ENCODE results near the gene CDC23.
"Not testable (repeated sequence)": the region's sequence is repeated elsewhere in the genome, so short reads cannot be mapped to it uniquely, and the experiment has no call there.

Gene CDC23, protein sequence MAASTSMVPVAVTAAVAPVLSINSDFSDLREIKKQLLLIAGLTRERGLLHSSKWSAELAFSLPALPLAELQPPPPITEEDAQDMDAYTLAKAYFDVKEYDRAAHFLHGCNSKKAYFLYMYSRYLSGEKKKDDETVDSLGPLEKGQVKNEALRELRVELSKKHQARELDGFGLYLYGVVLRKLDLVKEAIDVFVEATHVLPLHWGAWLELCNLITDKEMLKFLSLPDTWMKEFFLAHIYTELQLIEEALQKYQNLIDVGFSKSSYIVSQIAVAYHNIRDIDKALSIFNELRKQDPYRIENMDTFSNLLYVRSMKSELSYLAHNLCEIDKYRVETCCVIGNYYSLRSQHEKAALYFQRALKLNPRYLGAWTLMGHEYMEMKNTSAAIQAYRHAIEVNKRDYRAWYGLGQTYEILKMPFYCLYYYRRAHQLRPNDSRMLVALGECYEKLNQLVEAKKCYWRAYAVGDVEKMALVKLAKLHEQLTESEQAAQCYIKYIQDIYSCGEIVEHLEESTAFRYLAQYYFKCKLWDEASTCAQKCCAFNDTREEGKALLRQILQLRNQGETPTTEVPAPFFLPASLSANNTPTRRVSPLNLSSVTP

DNA sequence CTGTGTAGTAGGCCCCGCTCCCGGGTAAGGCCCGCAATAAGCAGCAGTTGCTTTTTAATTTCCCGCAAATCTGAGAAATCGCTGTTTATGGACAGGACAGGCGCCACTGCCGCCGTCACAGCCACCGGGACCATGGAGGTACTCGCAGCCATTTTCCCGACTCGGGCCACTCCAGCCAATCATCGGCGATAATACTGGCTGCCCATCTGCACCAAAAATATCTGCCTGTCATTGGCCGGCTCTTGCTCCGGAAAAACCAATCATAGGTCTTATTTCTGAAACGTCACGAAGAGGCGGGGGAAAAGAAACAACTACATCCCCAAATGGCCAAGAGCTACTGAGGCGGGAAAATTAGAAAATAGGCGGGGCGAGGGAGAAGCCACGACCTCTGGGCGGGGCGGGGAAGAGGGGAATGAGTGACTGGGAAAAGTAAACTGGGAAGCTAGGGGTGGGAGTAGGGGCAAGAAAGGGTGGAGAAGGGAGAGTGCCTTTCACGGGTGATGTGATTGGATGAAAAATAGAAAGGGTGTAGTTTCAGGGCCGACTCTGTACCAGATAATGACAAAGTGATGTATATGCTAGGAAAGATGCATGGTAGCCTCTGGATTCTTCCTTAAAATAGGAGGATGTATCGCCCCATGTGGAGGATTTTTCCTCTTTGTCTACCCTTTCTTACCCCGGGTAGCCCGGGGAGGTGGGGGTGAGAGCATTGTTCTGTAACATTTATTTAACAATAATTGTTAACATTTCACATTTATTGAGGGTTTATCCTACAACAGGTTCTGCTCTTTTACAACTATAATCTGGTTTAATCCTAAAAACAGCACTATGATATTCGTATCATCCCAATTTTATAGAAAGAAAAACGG lies at the start of gene CDC23:
Gene CDC23 (minus strand): TSS at position 163 of the 869 bp plus-strand sequence. CDS start 11 bp downstream, at position 152.
- peak; percentile 68 to 78 (median 74) for DNase-seq (ENCODE audit: low read depth in 3 of 3)

DNA sequence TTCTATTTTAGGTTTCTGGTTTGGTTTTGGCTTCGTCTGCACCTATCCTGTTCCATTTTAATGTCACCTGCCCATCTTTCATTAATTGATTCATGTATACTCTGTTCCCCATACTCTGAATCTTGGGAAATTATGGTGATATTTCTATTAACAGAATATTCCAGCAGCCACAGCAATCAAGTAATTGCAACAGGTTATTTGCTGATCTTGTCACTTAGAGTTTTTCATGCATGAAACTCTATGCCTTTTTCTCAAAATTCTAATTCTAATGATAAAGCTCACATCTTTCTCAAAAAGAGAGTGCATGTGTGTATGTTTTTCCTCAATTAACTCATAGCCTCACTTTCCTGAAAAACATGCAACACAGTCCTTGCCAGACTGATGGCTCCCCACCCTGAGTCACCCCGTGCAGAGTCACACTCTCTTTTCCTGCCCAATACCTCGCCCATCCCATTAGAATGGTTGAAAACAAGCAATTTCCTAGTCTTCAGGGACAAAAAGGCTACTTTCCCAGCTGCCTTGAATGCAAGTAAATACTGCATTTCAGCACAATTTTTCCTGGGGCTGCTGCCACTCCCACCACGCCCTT lies 45.7 kb upstream of the CDC23 start:
- no peak for DNase-seq (ENCODE audit: low read depth in 3 of 3)

DNA sequence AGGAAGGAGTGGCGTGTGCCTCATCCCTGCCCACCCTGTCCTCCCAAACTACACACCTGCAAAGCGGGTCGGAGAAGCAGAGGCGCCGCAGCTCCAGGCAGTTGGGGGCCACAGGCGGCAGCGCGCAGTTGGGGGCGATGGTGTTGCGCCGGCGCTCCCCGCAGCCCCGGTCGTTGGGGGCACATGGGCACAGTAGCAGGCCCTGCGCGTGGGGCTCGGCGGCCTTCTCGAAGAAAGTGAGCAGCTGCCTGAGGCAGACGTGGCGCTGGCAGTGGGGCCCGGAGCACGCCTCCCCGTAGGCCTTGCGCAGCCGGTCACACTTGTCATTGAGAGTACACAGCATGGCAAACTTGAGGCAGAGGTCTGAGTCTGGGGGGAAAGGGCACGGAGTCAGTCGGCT lies 44.5 kb upstream of the CDC23 start:
- DNase-seq (ENCODE audit: low read depth in 3 of 3) = no peak

DNA sequence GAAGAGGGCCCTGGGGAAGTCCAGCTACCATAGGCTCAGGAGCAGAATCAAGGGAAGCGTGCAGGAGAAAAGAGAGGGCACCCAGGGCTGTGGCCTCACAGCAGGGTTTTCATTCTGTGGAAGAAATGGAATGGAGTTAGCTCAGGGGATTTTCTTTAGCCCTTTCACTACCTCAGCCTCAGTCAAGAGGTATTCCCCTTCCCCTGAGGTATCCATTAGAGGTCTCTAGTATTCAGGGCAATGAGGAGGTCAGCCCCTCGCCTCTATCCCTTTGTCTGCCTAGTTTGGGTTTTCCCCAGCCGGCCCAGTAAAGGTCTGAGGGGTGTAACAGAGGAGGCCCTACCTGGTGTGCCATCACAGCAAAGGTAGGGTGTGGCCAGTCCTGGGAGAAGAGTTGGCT lies 39.8 kb upstream of the CDC23 start:
- DNase-seq (ENCODE audit: low read depth in 3 of 3) = no peak

DNA sequence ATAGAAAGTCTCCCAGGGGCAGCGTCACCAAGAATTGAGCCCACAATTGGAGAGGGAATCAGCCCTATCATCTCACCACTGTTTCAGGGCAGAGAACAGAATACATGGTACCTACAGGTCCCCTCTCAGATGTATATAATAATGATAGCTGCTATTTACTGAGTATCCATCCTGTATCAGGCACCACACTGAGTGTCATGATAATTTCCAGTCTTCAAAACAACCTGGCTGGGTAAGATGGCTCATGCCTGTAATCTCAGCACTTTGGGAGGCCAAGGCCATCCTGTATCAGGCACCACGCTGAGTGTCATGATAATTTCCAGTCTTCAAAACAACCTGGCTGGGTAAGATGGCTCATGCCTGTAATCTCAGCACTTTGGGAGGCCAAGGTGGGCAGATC lies 34.7 kb upstream of the CDC23 start:
- not testable (repeated sequence) for DNase-seq (ENCODE audit: low read depth in 3 of 3)

DNA sequence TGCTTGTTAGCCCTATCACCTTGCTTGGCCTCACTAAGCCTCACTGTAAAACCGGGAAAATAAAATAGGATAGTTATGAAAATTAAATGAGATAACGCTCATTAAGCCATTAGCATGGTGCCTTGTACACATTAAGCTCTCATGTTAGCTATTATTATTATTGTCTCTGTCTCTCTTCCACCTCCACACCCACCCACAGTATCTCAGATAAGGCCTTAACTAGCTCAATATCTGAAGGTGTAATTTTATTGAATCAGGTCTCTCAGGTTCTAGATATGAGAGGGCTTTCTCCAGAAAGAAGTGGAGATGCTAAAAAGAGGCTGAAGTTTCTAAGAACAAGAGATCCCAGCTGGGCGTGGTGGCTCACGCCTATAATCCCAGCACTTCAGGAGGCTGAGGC lies 33.7 kb upstream of the CDC23 start:
- DNase-seq (ENCODE audit: low read depth in 3 of 3) = no peak

DNA sequence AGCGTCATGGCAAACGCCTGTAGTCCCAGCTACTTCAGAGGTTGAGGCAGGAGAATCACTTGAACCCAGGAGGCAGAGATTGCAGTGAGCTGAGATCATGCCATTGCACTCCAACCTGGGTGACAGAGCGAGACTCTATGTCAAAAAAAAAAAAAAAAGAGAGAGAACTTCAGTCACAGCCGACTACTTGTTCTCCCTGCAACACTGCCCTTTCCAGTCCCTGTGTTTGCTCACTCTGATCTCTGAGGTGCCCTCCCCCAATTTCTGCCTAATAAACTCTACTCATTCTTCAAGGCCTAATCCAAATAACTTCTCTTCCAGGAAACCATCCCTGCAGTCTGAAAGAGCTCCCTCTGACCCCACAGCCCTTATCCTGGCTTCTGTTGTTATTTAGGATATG lies 33.2 kb upstream of the CDC23 start:
- DNase-seq (ENCODE audit: low read depth in 3 of 3) = no peak

DNA sequence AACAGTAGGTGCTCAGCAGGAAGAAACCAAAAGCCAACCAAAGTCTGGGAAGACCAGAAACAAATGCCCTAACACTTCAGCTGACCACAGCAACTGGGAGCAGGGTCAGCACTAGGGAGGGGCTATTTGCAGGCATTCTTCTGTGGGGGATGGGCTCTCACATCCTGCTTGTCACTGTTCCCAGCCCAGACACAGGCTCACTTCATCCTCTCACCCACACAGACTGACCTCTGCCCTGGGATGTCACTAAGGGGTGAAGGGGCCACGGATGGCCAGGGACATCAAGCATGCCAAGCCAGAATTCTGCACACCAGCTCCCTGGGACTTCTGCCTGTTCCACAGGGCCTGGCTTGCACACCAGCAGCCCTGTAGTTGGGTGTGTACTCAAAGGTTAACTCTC lies 32.6 kb upstream of the CDC23 start:
- DNase-seq (ENCODE audit: low read depth in 3 of 3) = no peak

DNA sequence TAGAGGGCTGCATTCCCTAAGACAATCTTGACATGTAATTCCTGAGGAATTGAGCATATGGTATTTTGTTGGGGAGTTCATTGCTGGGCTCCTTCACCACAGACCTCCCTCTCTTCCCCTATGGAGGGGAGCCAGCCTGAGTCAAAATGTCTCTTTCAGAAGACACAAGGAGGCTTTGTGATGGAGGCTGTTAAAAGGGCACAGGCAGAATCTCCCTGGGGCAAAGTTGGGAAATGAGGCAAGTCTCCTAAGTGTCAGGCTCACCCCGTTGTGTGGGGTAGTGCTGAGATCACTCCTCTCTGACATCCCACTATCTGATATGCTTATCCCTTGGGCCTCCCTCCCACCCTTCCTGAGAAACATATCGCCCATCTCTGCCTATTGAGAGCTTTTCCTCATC lies 30.7 kb upstream of the CDC23 start:
- DNase-seq (ENCODE audit: low read depth in 3 of 3) = no peak

DNA sequence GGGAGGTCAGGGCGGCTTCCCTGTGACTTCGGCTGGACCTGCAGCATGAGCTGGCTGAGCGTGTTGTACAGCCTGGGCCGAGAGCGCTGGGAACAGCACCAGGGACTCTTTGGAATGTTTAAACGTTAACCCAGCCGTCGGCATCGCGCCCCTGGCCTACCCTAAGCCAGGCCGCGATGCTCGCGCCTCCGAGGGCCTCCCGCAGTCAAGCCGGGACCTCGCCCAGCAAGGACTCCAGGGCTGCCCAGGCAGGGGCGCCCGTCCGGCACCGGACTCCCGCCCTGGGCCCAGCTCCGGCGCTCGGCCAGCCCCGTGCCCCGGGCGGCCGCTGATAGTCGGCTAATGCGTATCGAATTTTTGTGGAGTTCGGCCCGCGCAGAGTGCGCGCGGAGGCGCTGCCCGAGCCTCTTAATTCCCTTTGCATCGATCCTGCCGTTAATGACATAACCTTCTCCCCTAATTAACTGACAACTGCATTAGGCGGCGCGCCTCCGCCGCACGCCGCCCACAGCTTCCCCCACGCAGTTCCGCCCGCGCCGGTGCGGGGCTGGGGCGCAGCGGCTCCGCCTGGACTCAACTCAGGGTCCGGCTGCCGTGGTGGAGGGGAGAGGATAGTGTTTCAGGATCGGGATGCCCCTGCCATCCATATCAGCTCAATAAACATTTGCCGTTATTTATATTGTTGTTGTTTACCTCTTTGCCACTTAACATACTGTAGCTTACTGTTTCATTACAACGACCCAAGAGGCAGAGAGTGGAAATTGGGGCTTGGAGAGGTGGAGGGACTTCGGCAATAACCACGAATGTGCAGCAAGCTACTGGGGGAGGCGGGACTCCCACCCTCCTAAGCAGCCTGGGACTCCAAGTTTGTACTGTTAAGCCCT lies 28.8 kb upstream of the CDC23 start:
- DNase-seq (ENCODE audit: low read depth in 3 of 3) = no peak

DNA sequence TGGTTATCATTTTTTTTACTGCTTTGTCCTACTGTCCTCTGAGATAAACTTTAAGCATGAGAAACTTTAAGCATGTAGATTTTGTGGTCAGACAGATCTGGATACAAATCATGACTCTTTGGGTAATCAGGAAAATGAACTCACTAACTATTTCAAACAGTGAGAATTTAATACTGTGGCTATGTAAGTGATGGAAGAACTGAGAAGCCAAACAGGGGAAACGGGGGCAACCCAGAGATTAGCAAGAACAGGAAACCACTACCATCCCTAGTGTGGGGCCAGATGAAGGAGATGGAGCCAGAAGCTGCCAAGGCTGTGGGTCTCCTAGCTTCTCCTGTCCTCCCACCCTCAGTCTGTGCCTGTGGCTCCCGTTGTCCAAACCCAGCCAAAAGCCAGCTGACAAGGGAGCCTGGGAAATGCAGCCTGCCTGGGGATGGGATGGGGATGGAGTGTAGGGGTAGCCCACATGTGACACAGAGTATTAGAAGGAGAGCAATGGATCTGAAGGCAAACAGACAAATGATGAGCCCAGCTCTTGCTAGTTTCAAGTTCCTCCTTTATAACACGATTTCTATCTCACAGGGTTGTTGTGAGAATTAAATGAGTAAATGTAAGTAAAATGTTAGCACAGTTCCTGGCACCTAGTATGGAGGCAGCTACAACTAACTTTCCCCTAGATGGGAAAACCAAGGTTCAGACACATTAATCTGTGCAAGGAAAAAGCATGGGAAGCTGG lies 27.7 kb upstream of the CDC23 start:
- no peak for DNase-seq (ENCODE audit: low read depth in 3 of 3)

DNA sequence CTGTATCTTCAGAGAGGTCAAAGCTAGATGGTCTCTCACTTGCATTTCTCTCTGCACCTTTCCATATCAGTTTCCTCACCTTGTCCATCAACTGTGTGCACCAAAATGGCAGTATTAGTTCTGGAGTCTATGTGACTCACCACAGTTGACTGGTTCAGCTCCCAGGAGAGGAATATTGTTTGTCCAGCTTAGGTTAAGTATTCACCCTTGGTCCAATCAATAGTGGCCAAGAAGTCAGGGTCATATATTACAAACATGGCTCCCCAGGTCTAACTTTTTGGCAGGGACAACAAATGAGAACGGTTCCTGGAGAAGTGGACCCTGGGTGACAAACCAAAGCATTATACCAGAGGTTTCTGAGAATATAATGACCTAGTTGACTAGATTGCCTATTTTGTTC lies 24.9 kb upstream of the CDC23 start:
- no peak for DNase-seq (ENCODE audit: low read depth in 3 of 3)

DNA sequence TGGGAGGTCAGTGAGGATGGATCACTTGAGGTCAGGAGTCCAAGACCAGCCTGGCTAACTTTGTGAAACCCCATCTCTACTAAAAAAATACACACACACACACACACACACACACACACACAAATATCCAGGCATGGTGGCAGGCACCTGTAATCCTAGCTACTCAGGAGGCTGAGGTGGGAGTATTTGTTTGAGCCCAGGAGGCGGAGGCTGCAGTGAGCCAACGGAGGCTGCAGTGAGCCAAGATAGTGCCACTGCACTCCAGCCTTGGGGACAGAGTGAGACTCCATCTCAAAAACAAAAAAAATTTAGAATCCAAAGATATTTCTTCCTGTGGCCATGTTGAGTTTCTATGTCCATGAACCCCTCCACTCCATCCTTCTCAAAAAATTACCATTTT lies 21.5 kb upstream of the CDC23 start:
- no peak for DNase-seq (ENCODE audit: low read depth in 3 of 3)

DNA sequence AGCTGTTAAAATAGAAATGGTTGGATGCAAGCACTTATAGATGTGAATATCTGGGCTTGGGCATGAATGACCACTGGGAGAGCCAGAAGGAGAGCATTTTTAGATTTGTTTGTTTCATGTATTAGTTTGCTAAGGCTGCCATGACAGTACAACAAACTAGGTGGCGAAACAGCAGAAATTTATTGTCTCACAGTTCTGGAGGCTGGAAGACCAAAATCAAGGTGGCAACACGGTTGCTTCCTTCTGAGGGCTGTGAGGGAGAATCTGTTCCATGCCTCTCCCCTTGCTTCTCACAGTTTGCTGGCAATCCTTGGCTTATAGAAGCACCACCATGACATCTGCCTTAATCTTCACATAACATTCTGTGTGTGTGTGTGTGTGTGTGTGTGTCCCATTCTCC lies 20.2 kb upstream of the CDC23 start:
- DNase-seq (ENCODE audit: low read depth in 3 of 3) = no peak

DNA sequence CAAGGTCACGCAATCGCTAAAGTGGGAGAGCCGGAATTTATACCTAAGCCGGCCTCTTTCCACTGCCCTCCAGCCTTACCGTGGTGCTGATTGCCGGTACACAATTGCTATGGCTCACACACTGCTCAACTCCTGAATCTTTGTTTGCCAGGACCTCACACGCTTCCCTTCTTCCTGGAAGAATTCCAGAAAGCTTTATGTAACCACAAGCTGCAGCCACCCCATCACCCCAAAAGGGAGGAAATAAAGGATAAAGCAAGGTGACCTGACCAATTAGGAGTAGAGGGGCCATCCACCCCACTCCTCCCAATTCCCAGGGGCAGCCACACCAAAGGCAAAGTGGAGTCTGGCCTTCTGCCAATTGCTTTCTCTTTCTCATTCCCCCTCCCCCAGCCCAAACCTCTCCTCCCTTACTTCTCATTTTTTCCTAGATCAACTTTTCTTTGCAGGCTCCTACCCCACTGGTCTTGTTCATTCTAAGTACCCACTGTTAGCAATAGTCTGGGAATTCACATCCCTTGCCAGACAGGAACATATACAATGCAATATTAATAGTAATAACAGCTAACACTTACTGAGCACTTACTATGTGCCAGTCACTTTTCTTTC lies 18.0 kb upstream of the CDC23 start:
- DNase-seq (ENCODE audit: low read depth in 3 of 3) = no peak

DNA sequence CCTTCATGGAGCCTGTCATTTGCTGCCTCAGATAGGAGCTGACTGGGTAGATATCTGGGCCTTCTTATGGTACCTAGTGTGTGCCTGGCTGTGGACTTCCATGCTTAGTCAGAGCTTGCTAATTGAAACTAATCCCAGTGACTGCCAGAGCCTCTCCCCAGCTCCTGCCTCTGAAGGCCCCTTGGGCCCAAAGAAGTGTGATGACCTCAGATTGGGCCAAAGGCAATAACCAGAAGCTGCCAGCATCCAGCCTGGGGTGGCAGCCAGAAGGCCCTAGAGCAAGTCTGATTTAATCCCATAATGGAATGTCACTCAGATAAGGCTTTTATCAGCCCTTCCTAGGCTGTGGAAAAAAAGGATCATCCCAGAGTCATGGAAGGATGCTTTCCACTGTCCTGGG lies 17.1 kb upstream of the CDC23 start:
- DNase-seq (ENCODE audit: low read depth in 3 of 3) = no peak

DNA sequence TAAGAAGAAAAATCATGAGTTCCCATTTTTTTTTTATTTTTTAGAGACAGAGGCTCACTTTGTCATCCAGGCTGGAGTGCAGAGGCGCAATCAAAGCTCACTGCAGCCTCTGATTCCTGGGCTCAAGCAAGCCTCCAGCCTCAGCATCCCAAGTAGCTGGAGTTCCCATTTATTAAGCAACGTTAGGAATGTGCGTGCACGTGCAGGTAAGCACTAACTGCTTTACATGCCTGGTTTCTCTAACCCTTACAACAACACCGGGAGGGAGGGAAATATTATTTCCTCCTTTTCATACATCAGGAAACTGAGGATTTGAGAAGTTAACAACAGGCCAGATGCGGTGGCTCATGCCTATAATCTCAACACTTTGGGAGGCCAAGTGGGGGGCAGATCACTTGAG lies 16.3 kb upstream of the CDC23 start:
- no peak for DNase-seq (ENCODE audit: low read depth in 3 of 3)

DNA sequence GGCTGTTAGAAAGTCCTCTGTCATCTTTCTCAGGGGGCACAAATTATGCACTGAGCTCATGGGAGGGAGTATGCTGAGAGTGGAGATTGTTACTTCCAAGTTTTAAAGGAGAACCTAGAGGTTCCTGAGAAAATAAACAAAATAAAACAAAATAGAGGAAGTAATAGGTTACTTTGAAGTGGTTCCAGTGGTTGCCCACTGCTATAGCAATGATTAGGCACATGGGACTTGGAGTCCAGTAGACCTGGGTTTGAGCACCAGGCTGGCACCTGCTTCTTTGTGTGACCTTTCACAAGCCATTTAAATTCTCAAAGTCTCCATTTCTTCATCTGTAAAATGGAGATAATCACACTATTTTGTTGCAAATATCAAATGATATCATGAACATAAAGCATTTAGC lies 13.8 kb upstream of the CDC23 start:
- no peak for DNase-seq (ENCODE audit: low read depth in 3 of 3)

DNA sequence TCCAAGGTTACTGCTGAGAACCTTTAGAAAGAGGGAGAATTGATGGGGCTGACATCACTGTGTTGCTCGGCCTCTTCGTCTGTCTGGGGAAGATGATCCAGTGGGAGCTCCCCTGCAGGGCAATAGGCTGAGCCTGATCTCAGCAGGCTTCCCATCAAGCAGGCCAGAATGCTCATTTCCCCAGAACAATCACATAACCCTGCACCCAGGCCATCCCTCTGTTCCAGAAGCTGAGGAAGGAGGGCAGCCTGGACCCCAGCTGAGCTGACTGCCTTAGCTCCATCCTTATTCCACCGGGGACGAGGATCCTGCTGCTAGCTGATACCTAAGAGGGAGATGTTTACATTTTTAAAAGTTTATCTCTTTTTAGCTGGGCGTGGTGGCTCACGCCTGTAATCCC lies 11.6 kb upstream of the CDC23 start:
- no peak for DNase-seq (ENCODE audit: low read depth in 3 of 3)

DNA sequence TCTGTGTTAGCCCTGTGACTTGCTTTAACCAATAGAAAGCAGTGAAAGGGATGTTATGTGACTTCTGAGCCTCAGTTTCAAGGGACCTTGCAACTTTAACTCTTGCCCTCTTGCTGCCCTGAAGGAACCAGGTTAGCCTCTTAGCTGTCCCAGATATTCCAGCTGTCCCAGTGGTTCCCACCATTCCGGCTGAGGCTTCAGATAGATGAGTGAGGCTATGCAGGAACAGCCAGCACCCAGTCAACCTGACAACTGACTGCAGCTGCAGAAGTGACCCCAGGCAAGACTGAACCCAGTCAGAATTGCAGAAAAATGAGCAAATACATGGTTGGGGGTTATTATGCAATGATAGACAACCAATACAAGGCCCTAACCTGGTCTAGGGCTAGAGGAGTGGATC lies 10.4 kb upstream of the CDC23 start:
- no peak for DNase-seq (ENCODE audit: low read depth in 3 of 3)

All from stimulated activated CD4-positive, alpha-beta T cell treated with anti-CD3 and anti-CD28 coated beads, TNF-alpha, amount 100 ng/mL, for 4 hours (primary cell).